PC-9 (cell line): Measurements from ENCODE around the gene HOXC10. TPM values are rescaled to one million over a fixed set of nuclear protein-coding genes. Genes with fewer than 3 reads are reported as not detected.

Experiments
- BruUV-seq: library from RNA; stranded (reverse); fragments of 400-500 nt; replicated peaks from 2 replicates; lab custom pipeline; 2021; lab: Mats Ljungman, UMichigan
- CTCF ChIA-PET: fragments of 300-600 bp; sonication (Branson Sonifier 250); formaldehyde crosslinking; loops from one replicate; lab custom pipeline; 2022; ENCODE audit warnings: antibody characterized with exemption; lab: Charles Lee
- POLR2A ChIA-PET: fragments of 300-600 bp; sonication (Branson Sonifier 250); formaldehyde crosslinking; loops from one replicate; lab custom pipeline; 2022; ENCODE audit warnings: antibody characterized with exemption; ENCODE audit not compliant: unreplicated experiment; lab: Charles Lee
- DNase-seq, 2 experiments: peaks; one replicate each; pipeline versions ENCODE4 v3.0.0 to v3.0.0-alpha.2; 2015 to 2022; ENCODE audit warnings: mixed read lengths in 1 of 2
- H2AFZ ChIP-seq: fragments of 200-600 bp; sonication (generic); 2 replicates; pipeline ENCODE4 v1.8.1; 2017; ENCODE audit warnings: antibody characterized with exemption
- H3F3A ChIP-seq: fragments of 200-600 bp; sonication (generic); 2 replicates; pipeline ENCODE4 v1.8.1; 2017; ENCODE audit warnings: antibody characterized with exemption, mild to moderate bottlenecking, low read depth; ENCODE audit not compliant: insufficient read depth
- H3K27ac ChIP-seq: fragments of 200-600 bp; sonication (generic); 2 replicates; pipeline ENCODE4 v1.6.1; 2016; ENCODE audit warnings: mixed run types
- H3K27me3 ChIP-seq: fragments of 200-600 bp; sonication (generic); 2 replicates; pipeline ENCODE4 v1.6.1; 2016; ENCODE audit warnings: low read depth, mixed run types; ENCODE audit not compliant: insufficient read depth
- H3K36me3 ChIP-seq: fragments of 200-600 bp; sonication (generic); 2 replicates; pipeline ENCODE4 v1.6.1; 2016; ENCODE audit warnings: low read depth, mixed run types
- H3K4me1 ChIP-seq: fragments of 200-600 bp; sonication (generic); replicated peaks from 2 replicates; pipeline ENCODE4 v1.6.1; 2016; ENCODE audit warnings: mixed run types; ENCODE audit not compliant: insufficient read depth
- H3K4me2 ChIP-seq: fragments of 200-600 bp; sonication (generic); 2 replicates; pipeline ENCODE4 v1.6.1; 2017; ENCODE audit warnings: mixed run types
- H3K4me3 ChIP-seq: fragments of 200-600 bp; sonication (generic); 2 replicates; pipeline ENCODE4 v1.6.1; 2016; ENCODE audit warnings: mixed run types
- H3K79me2 ChIP-seq: fragments of 200-600 bp; sonication (generic); 2 replicates; pipeline ENCODE4 v1.6.1; 2017; ENCODE audit warnings: low read depth, mixed run types
- H3K9me2 ChIP-seq: fragments of 200-600 bp; sonication (generic); 2 replicates; pipeline ENCODE4 v1.8.1; 2017; ENCODE audit warnings: mild to moderate bottlenecking; ENCODE audit not compliant: insufficient read depth
- H3K9me3 ChIP-seq: fragments of 200-600 bp; sonication (generic); 2 replicates; pipeline ENCODE4 v1.8.1; 2016; ENCODE audit warnings: low read depth; ENCODE audit not compliant: insufficient read depth
- H4K20me1 ChIP-seq: fragments of 200-600 bp; sonication (generic); 2 replicates; pipeline ENCODE4 v1.8.1; 2017; ENCODE audit not compliant: insufficient read depth
- CTCF ChIP-seq: fragments of 200-600 bp; sonication (generic); conservative IDR thresholded peaks from 2 replicates; pipeline ENCODE4 v1.6.1; 2017; ENCODE audit warnings: mixed run types, antibody characterized with exemption, mild to moderate bottlenecking, moderate library complexity
- EZH2 ChIP-seq: fragments of 200-600 bp; sonication (generic); IDR thresholded peaks from 2 replicates; pipeline ENCODE4 v1.8.0; 2017; ENCODE audit warnings: antibody characterized with exemption, low read depth
- intact Hi-C: fragments of 100-400 bp; cut with micrococcal nuclease; formaldehyde crosslinking; loops from one replicate; pipeline ENCODE4 v1.10.0; 2022; ENCODE audit not compliant: unreplicated experiment
- total RNA-seq: library from RNA; stranded (reverse); gene quantifications from 2 replicates; pipeline ENCODE4 v1.2.3, GENCODE V29; 2021

HOXC10 gene
- total RNA-seq, 1 experiment from 2014 or later = 1.1 TPM

- intact Hi-C loops = no loop called here
- H3K9me2 ChIP-seq = no peaks in the 10 kb centered on the region
- H3K79me2 ChIP-seq = no peaks in the 10 kb centered on the region
- CTCF ChIA-PET = no interaction called here
- H2AFZ ChIP-seq = no peak overlapping the region
- POLR2A ChIA-PET = no interaction called here
- no peak overlapping the region for H3K27ac ChIP-seq
- TF ChIP-seq EZH2 (no peak), CTCF (no peak)
- no peak for DNase-seq
- H3F3A ChIP-seq = no peaks in the 10 kb centered on the region
- no peak overlapping the region for H3K4me2 ChIP-seq
- no peaks in the 10 kb centered on the region for H3K9me3 ChIP-seq
- H3K27me3 ChIP-seq = no peaks in the 10 kb centered on the region
- no peaks in the 10 kb centered on the region; the same call in 1 of the 2 replicates for H3K4me1 ChIP-seq
- no peaks in the 10 kb centered on the region for H4K20me1 ChIP-seq
- BruUV-seq = no TSS peak
- H3K4me3 ChIP-seq = no peak overlapping the region
- no peaks in the 10 kb centered on the region for H3K36me3 ChIP-seq
Measured at GRCh38 chr12:54019924-54020590, 35.1 kb downstream of the HOXC10 start.

- Histone ChIP-seq H3F3A (no peaks in the 10 kb centered on the region), H3K27me3 (no peaks in the 10 kb centered on the region), H3K9me3 (no peaks in the 10 kb centered on the region), H3K4me3 (no peak overlapping the region), H3K79me2 (no peaks in the 10 kb centered on the region), H3K4me2 (no peak overlapping the region), H3K4me1 (no peaks in the 10 kb centered on the region; the same call in 1 of the 2 replicates), H3K36me3 (no peaks in the 10 kb centered on the region), H2AFZ (no peak overlapping the region), H4K20me1 (no peaks in the 10 kb centered on the region), H3K27ac (no peak overlapping the region), H3K9me2 (no peaks in the 10 kb centered on the region)
- DNase-seq = no peak
- intact Hi-C loops = no loop called here
- TF ChIP-seq CTCF (no peak), EZH2 (no peak)
- no TSS peak for BruUV-seq
- POLR2A ChIA-PET = no interaction called here
- CTCF ChIA-PET = no interaction called here
Measured at GRCh38 chr12:54020591-54021405, 35.9 kb downstream of the HOXC10 start.

- Histone ChIP-seq H4K20me1 (no peaks in the 10 kb centered on the region), H3F3A (no peaks in the 10 kb centered on the region), H3K9me2 (no peaks in the 10 kb centered on the region), H3K27me3 (no peaks in the 10 kb centered on the region), H2AFZ (no peak overlapping the region), H3K4me2 (no peak overlapping the region), H3K79me2 (no peaks in the 10 kb centered on the region), H3K36me3 (no peaks in the 10 kb centered on the region), H3K9me3 (no peaks in the 10 kb centered on the region), H3K4me3 (no peak overlapping the region), H3K4me1 (no peaks in the 10 kb centered on the region; the same call in 1 of the 2 replicates), H3K27ac (no peak overlapping the region)
- TF ChIP-seq CTCF (no peak), EZH2 (no peak)
- no TSS peak for BruUV-seq
- intact Hi-C loops = no loop called here
- POLR2A ChIA-PET = no interaction called here
- CTCF ChIA-PET = interaction anchor here (1.0 kb wide), 1 partner anchor 11 kb away, joined by 5 read pairs; the partner anchor contains the start of gene HOXC5
- no peak for DNase-seq
Measured at GRCh38 chr12:54021432-54022013, 36.6 kb downstream of the HOXC10 start.
